ENCODE data around the gene PRKCE.

GRCh38 chr2:45746888-45747287 lies 95.4 kb downstream of the PRKCE start:
- TF ChIP-seq CTCF (IDR thresholded peaks at IDR 0.05) = no peak
- TF ChIP-seq SIN3A (IDR thresholded peaks at IDR 0.05; ENCODE audit: borderline replicate concordance, insufficient read depth, low read depth, low read length) = no peak
